ENCODE measurements around the gene RASGRF2. TPM values are rescaled to one million over a fixed set of nuclear protein-coding genes. Genes with fewer than 3 reads are reported as not detected.

RASGRF2 gene
- total RNA-seq, 1 donor from 2014 or later: 19.4 TPM

GRCh38 chr5:81184749-81185110, 224.6 kb downstream of the RASGRF2 start:
- DNase-seq (ENCODE audit: low spot score): no peak
- Mint-ChIP-seq H3K27ac (no peak overlapping the region), H3K4me3 (ENCODE audit: low read depth) (no peak overlapping the region), H3K9me3 (no peaks in the 10 kb centered on the region), H3K4me1 (ENCODE audit: low read depth) (peaks cover 34% of the 10 kb centered on the region), H3K27me3 (ENCODE audit: low read depth) (no peaks in the 10 kb centered on the region), H3K36me3 (ENCODE audit: low read depth) (peaks cover 5% of the 10 kb centered on the region)
- intact Hi-C loops (cut with micrococcal nuclease): loop anchor here (5.0 kb wide), 1 partner anchor 222 kb away; the partner anchor contains the start of gene RASGRF2

DNA sequence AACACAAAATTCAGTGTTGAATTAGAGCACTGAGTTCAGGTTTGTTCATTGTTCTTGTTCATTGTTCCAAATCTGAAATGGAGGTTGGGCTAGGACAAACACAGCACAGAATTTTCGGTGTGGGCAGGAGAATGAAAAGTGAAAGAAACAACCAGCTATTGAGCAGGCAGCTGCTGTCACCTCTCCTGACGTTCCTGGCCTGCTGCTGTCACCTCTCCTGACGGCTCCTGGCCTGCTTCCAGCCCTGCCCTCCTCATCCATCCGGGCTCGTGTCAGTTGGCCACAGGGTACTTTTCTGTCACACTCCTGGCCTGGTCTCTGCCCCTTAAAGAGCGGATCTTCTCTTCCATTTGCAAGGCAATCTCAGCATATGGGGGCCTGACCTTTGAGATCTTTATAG, 227.7 kb downstream of the RASGRF2 start:
- H3K27ac Mint-ChIP-seq: peak overlapping the region; percentile 34
- no peaks in the 10 kb centered on the region for H3K36me3 Mint-ChIP-seq (ENCODE audit: low read depth)
- DNase-seq (ENCODE audit: low spot score): no peak
- H3K9me3 Mint-ChIP-seq: no peaks in the 10 kb centered on the region
- H3K27me3 Mint-ChIP-seq (ENCODE audit: low read depth): no peaks in the 10 kb centered on the region
- peaks cover 20% of the 10 kb centered on the region for H3K4me1 Mint-ChIP-seq (ENCODE audit: low read depth)
- intact Hi-C loops (cut with micrococcal nuclease): no loop called here
- H3K4me3 Mint-ChIP-seq (ENCODE audit: low read depth): no peak overlapping the region

GRCh38 chr5:81188962-81189361, 228.8 kb downstream of the RASGRF2 start:
- Mint-ChIP-seq H3K4me3 (ENCODE audit: low read depth) (no peak overlapping the region), H3K27me3 (ENCODE audit: low read depth) (no peaks in the 10 kb centered on the region), H3K9me3 (no peaks in the 10 kb centered on the region), H3K27ac (no peak overlapping the region), H3K36me3 (ENCODE audit: low read depth) (no peaks in the 10 kb centered on the region), H3K4me1 (ENCODE audit: low read depth) (peaks cover 10% of the 10 kb centered on the region)
- no peak for DNase-seq (ENCODE audit: low spot score)
- intact Hi-C loops (cut with micrococcal nuclease): no loop called here

- Mint-ChIP-seq H3K9me3 (no peaks in the 10 kb centered on the region), H3K4me1 (ENCODE audit: low read depth) (peaks cover 14% of the 10 kb centered on the region), H3K27me3 (ENCODE audit: low read depth) (no peaks in the 10 kb centered on the region), H3K4me3 (ENCODE audit: low read depth) (no peak overlapping the region), H3K27ac (no peak overlapping the region), H3K36me3 (ENCODE audit: low read depth) (no peaks in the 10 kb centered on the region)
- DNase-seq (ENCODE audit: low spot score): no peak
- intact Hi-C loops (cut with micrococcal nuclease): loop anchor here (10.0 kb wide), 2 partner anchors 105 to 705 kb away; partner anchors contain the start of gene FAM151B
Measured at GRCh38 chr5:81189875-81190498, 229.8 kb downstream of the RASGRF2 start.

- no peak for DNase-seq (ENCODE audit: low spot score)
- H3K27me3 Mint-ChIP-seq (ENCODE audit: low read depth): no peaks in the 10 kb centered on the region
- H3K4me1 Mint-ChIP-seq (ENCODE audit: low read depth): peaks cover 15% of the 10 kb centered on the region
- H3K4me3 Mint-ChIP-seq (ENCODE audit: low read depth): no peak overlapping the region
- no peak overlapping the region for H3K27ac Mint-ChIP-seq
- H3K36me3 Mint-ChIP-seq (ENCODE audit: low read depth): no peaks in the 10 kb centered on the region
- no peaks in the 10 kb centered on the region for H3K9me3 Mint-ChIP-seq
- intact Hi-C loops (cut with micrococcal nuclease): loop anchor here (10.0 kb wide), 2 partner anchors 103 to 707 kb away; partner anchors contain the start of gene FAM151B
Measured at GRCh38 chr5:81191726-81192372, 231.7 kb downstream of the RASGRF2 start.

GRCh38 chr5:81192373-81192750, 232.2 kb downstream of the RASGRF2 start:
- H3K9me3 Mint-ChIP-seq: no peaks in the 10 kb centered on the region
- DNase-seq (ENCODE audit: low spot score): no peak
- no peaks in the 10 kb centered on the region for H3K36me3 Mint-ChIP-seq (ENCODE audit: low read depth)
- no peak overlapping the region for H3K4me3 Mint-ChIP-seq (ENCODE audit: low read depth)
- H3K27me3 Mint-ChIP-seq (ENCODE audit: low read depth): no peaks in the 10 kb centered on the region
- peaks cover 15% of the 10 kb centered on the region for H3K4me1 Mint-ChIP-seq (ENCODE audit: low read depth)
- no peak overlapping the region for H3K27ac Mint-ChIP-seq
- intact Hi-C loops (cut with micrococcal nuclease): loop anchor here (10.0 kb wide), 2 partner anchors 102 to 708 kb away; partner anchors contain the start of gene FAM151B

GRCh38 chr5:81194633-81195334, 234.6 kb downstream of the RASGRF2 start:
- H3K27me3 Mint-ChIP-seq (ENCODE audit: low read depth): no peaks in the 10 kb centered on the region
- peak; percentile 73 for DNase-seq (ENCODE audit: low spot score)
- H3K9me3 Mint-ChIP-seq: no peaks in the 10 kb centered on the region
- intact Hi-C loops (cut with micrococcal nuclease): loop anchor here (1.0 to 10.0 kb wide), 4 partner anchors 86 to 710 kb away; partner anchors contain the start of gene FAM151B
- H3K4me3 Mint-ChIP-seq (ENCODE audit: low read depth): no peak overlapping the region
- peaks cover 6% of the 10 kb centered on the region for H3K4me1 Mint-ChIP-seq (ENCODE audit: low read depth)
- H3K36me3 Mint-ChIP-seq (ENCODE audit: low read depth): no peaks in the 10 kb centered on the region
- no peak overlapping the region for H3K27ac Mint-ChIP-seq

DNA sequence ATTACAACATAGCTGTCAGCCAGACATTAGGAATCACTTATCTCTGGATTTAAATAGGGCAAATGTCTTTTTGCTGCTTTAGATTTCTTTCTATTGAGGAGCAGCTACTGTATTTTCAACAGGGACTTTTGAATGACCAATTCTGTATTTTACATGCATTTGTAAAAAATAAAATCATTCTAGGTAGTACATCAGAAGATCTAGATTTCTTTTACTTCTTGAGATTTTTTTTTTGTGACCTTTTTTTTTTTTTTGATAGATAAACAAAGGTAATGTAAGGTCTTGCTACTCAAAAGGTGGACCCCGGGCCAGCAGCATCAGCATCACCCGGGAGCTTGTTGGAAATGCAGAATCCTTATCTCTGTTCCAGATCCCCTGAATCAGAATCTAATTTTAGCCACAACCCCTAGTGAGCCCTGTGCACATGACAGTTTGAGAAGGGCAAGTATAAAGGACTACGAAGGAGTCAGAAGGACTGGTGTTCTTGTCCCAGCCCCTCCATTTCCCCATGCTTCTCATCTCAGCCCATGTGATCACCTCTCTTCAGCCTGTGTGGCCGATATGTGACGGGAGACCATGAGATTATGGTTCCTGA, 235.3 kb downstream of the RASGRF2 start:
- no peaks in the 10 kb centered on the region for H3K36me3 Mint-ChIP-seq (ENCODE audit: low read depth)
- DNase-seq (ENCODE audit: low spot score): no peak
- no peaks in the 10 kb centered on the region for H3K27me3 Mint-ChIP-seq (ENCODE audit: low read depth)
- H3K4me3 Mint-ChIP-seq (ENCODE audit: low read depth): no peak overlapping the region
- H3K4me1 Mint-ChIP-seq (ENCODE audit: low read depth): peaks cover 6% of the 10 kb centered on the region
- H3K9me3 Mint-ChIP-seq: no peaks in the 10 kb centered on the region
- intact Hi-C loops (cut with micrococcal nuclease): loop anchor here (1.0 to 10.0 kb wide), 4 partner anchors 87 to 711 kb away; partner anchors contain the start of gene FAM151B
- no peak overlapping the region for H3K27ac Mint-ChIP-seq

GRCh38 chr5:81202655-81203054, 242.5 kb downstream of the RASGRF2 start:
- no peak for DNase-seq (ENCODE audit: low spot score)
- Mint-ChIP-seq H3K4me3 (ENCODE audit: low read depth) (no peak overlapping the region), H3K36me3 (ENCODE audit: low read depth) (no peaks in the 10 kb centered on the region), H3K9me3 (no peaks in the 10 kb centered on the region), H3K27ac (no peak overlapping the region), H3K4me1 (ENCODE audit: low read depth) (no peaks in the 10 kb centered on the region), H3K27me3 (ENCODE audit: low read depth) (no peaks in the 10 kb centered on the region)
- intact Hi-C loops (cut with micrococcal nuclease): no loop called here

GRCh38 chr5:81203729-81204128, 243.6 kb downstream of the RASGRF2 start:
- Mint-ChIP-seq H3K9me3 (no peaks in the 10 kb centered on the region), H3K4me3 (ENCODE audit: low read depth) (no peak overlapping the region), H3K27ac (no peak overlapping the region), H3K4me1 (ENCODE audit: low read depth) (no peaks in the 10 kb centered on the region), H3K36me3 (ENCODE audit: low read depth) (no peaks in the 10 kb centered on the region), H3K27me3 (ENCODE audit: low read depth) (no peaks in the 10 kb centered on the region)
- DNase-seq (ENCODE audit: low spot score): no peak
- intact Hi-C loops (cut with micrococcal nuclease): no loop called here

DNA sequence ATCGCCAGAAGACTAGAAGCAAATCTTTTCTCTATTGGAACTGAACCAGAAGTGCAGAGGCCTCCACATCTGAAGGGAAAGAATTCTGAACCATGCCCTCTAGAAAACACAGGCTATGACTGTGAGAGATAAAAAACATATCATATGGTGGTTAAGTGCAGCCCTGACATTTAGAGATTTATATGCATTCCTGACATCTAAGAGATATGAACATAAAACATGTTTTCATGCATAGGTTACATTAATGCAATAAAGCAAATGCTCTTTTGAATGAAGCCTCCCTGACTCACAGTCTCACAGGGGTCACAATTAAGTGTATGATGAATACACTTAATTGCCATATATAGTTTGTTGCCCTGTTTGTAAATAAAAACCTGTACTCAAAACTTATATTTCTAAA, 244.0 kb downstream of the RASGRF2 start:
- no peak for DNase-seq (ENCODE audit: low spot score)
- H3K36me3 Mint-ChIP-seq (ENCODE audit: low read depth): no peaks in the 10 kb centered on the region
- intact Hi-C loops (cut with micrococcal nuclease): no loop called here
- no peaks in the 10 kb centered on the region for H3K9me3 Mint-ChIP-seq
- H3K4me3 Mint-ChIP-seq (ENCODE audit: low read depth): no peak overlapping the region
- H3K4me1 Mint-ChIP-seq (ENCODE audit: low read depth): no peaks in the 10 kb centered on the region
- no peak overlapping the region for H3K27ac Mint-ChIP-seq
- H3K27me3 Mint-ChIP-seq (ENCODE audit: low read depth): no peaks in the 10 kb centered on the region

GRCh38 chr5:81205058-81205457, 244.9 kb downstream of the RASGRF2 start:
- H3K9me3 Mint-ChIP-seq: no peaks in the 10 kb centered on the region
- no peaks in the 10 kb centered on the region for H3K27me3 Mint-ChIP-seq (ENCODE audit: low read depth)

More at GRCh38 chr5:81205058-81205457, 244.9 kb downstream of the RASGRF2 start:
- H3K4me1 Mint-ChIP-seq (ENCODE audit: low read depth): peaks cover 4% of the 10 kb centered on the region
- intact Hi-C loops (cut with micrococcal nuclease): no loop called here
- no peak overlapping the region for H3K4me3 Mint-ChIP-seq (ENCODE audit: low read depth)
- no peak overlapping the region for H3K27ac Mint-ChIP-seq
- no peaks in the 10 kb centered on the region for H3K36me3 Mint-ChIP-seq (ENCODE audit: low read depth)
- no peak for DNase-seq (ENCODE audit: low spot score)

All from activated T-helper 2 cell treated with anti-CD3 and anti-CD28 coated beads, Interferon-gamma antibody, Interleukin-2, Interleukin-4, amounts not matched to agents 10 μg/mL and 5 μg/mL and 100 μg/mL, durations not matched to agents 14 hours and 24 hours and 36 hours (primary cell).